ENCODE results near the gene ANKRD66. TPM values are rescaled to one million over a fixed set of nuclear protein-coding genes. Genes with fewer than 3 reads are reported as not detected.

The ANKRD66 gene
- total and polyA plus RNA-seq, 8 donors: 0.73 to 20.5 TPM; not detected in 6

- Histone ChIP-seq H3K27ac (no peak overlapping the region), H3K36me3 (no peaks in the 10 kb centered on the region), H3K27me3 (peaks cover 0 to 65% (median 16%) of the 10 kb centered on the region in 3 donors), H3K4me1 (peaks cover 11 to 20% (median 16%) of the 10 kb centered on the region in 4 donors), H3K4me3 (peak overlapping the region; percentile 54 to 70 (median 57)), H3K9me3 (no peaks in the 10 kb centered on the region)
- 12 to 21% (median 19%) methylated on average over 8 of the region's 8 CpGs for WGBS, 5 donors
- TF ChIP-seq POLR2A (IDR thresholded peaks at IDR 0.05): no peak
- TF ChIP-seq CTCF (IDR thresholded peaks at IDR 0.05): no peak
- no peak for TF ChIP-seq EP300 (IDR thresholded peaks at IDR 0.05)
- TF ChIP-seq POLR2AphosphoS5 (IDR thresholded peaks at IDR 0.05): no peak
- intact Hi-C loops (cut with DNase I; ENCODE audit: low total_unique reads): no loop called here
- DNase-seq: no peak
These were observed 11.1 kb upstream of the ANKRD66 start for GRCh38 chr6:46735720-46736031.

- H3K27me3 ChIP-seq: peaks cover 0 to 65% (median 16%) of the 10 kb centered on the region in 3 donors
These were observed 9.8 kb upstream of the ANKRD66 start for GRCh38 chr6:46736906-46737305.

GRCh38 chr6:46741482-46741881, 5.3 kb upstream of the ANKRD66 start:
- WGBS, 5 donors: 66 to 99% (median 93%) methylated on average over 2 of the region's 2 CpGs
- DNase-seq: no peak
- peaks cover 0 to 30% (median 3%) of the 10 kb centered on the region in 3 donors for H3K27me3 ChIP-seq
- H3K9me3 ChIP-seq: no peaks in the 10 kb centered on the region
- no peak overlapping the region for H3K27ac ChIP-seq
- TF ChIP-seq POLR2A (IDR thresholded peaks at IDR 0.05): no peak
- TF ChIP-seq CTCF (IDR thresholded peaks at IDR 0.05): no peak
- no peak for TF ChIP-seq EP300 (IDR thresholded peaks at IDR 0.05)
- no peak for TF ChIP-seq POLR2AphosphoS5 (IDR thresholded peaks at IDR 0.05)
- no peaks in the 10 kb centered on the region for H3K4me1 ChIP-seq
- H3K36me3 ChIP-seq: no peaks in the 10 kb centered on the region
- H3K4me3 ChIP-seq: no peak overlapping the region
- intact Hi-C loops (cut with DNase I; ENCODE audit: low total_unique reads): no loop called here

More at GRCh38 chr6:46736906-46737305, 9.8 kb upstream of the ANKRD66 start:
- Histone ChIP-seq H3K36me3 (no peaks in the 10 kb centered on the region), H3K27ac (no peak overlapping the region), H3K4me1 (peaks cover 11 to 20% (median 16%) of the 10 kb centered on the region in 4 donors), H3K4me3 (no peak overlapping the region), H3K9me3 (no peaks in the 10 kb centered on the region)
- intact Hi-C loops (cut with DNase I; ENCODE audit: low total_unique reads): no loop called here
- no peak for TF ChIP-seq EP300 (IDR thresholded peaks at IDR 0.05)
- no peak for TF ChIP-seq POLR2A (IDR thresholded peaks at IDR 0.05)
- TF ChIP-seq POLR2AphosphoS5 (IDR thresholded peaks at IDR 0.05): no peak
- no peak for TF ChIP-seq CTCF (IDR thresholded peaks at IDR 0.05)
- no peak for DNase-seq

- DNase-seq: no peak
- H3K9me3 ChIP-seq: no peaks in the 10 kb centered on the region
- H3K4me1 ChIP-seq: no peaks in the 10 kb centered on the region
- 91 to 96% (median 96%) methylated on average over 4 of the region's 4 CpGs for WGBS, 5 donors
- H3K27ac ChIP-seq: no peak overlapping the region
- TF ChIP-seq CTCF (IDR thresholded peaks at IDR 0.05): no peak
- no peak for TF ChIP-seq POLR2AphosphoS5 (IDR thresholded peaks at IDR 0.05)
- no peak for TF ChIP-seq POLR2A (IDR thresholded peaks at IDR 0.05)
- TF ChIP-seq EP300 (IDR thresholded peaks at IDR 0.05): no peak
- intact Hi-C loops (cut with DNase I; ENCODE audit: low total_unique reads): no loop called here
- H3K27me3 ChIP-seq: peaks cover 0 to 26% (median 3%) of the 10 kb centered on the region in 3 donors
- H3K36me3 ChIP-seq: no peaks in the 10 kb centered on the region
- no peak overlapping the region for H3K4me3 ChIP-seq
These were observed 4.8 kb upstream of the ANKRD66 start for GRCh38 chr6:46741910-46742309.

Measured in stomach (tissue), 9 donors.